Transverse colon (tissue), 4 donors: ENCODE measurements around the gene RGL2. TPM values are rescaled to one million over a fixed set of nuclear protein-coding genes. Genes with fewer than 3 reads are reported as not detected.

Experiments
- DNase-seq: peaks from one replicate; pipeline ENCODE4 v3.0.0-alpha.2; 2019
- H3K27ac ChIP-seq, 4 donors: fragments of 200-600 bp; sonication (generic); 2 replicates each; pipeline ENCODE4 v1.5.1; 2016 to 2018; ENCODE audit warnings: inconsistent platforms in 4 of 4
- H3K27me3 ChIP-seq: fragments of 200-600 bp; sonication (generic); 2 replicates; pipeline ENCODE4 v1.5.1; 2017; ENCODE audit warnings: inconsistent platforms
- H3K36me3 ChIP-seq, 4 donors: fragments of 200-600 bp; sonication (generic); 2 replicates each; pipeline ENCODE4 v1.5.1; 2017 to 2019; ENCODE audit warnings: inconsistent platforms in 4 of 4
- H3K4me1 ChIP-seq, 4 donors: fragments of 200-600 bp; sonication (generic); 2 replicates each; pipeline ENCODE4 v1.5.1; 2017 to 2020; ENCODE audit warnings: inconsistent platforms in 4 of 4
- H3K4me3 ChIP-seq, 4 donors: fragments of 200-600 bp; sonication (generic); 1 replicate in 1 of 4; 2 replicates in 3 of 4; pipeline versions ENCODE4 v1.5.1 to v1.6.1; 2017 to 2019; ENCODE audit warnings: inconsistent platforms in 4 of 4
- H3K9me3 ChIP-seq, 2 donors: fragments of 200-600 bp; sonication (generic); 2 replicates each; pipeline ENCODE4 v1.5.1; 2017 to 2019; ENCODE audit warnings: inconsistent platforms in 2 of 2
- CTCF ChIP-seq, 5 experiments: fragments of 200-600 bp in 3 of 5; fragments of 450-650 bp in 2 of 5; sonication (generic) in 3 of 5; IDR thresholded peaks; 1 replicate in 2 of 5; 2 replicates in 3 of 5; pipeline ENCODE4 v1.5.1; 2016 to 2017; ENCODE audit warnings: antibody characterized with exemption in 5 of 5, inconsistent platforms in 3 of 5, mild to moderate bottlenecking in 2 of 5, moderate library complexity in 1 of 5
- EP300 ChIP-seq: sonication (generic); formaldehyde crosslinking; IDR thresholded peaks from one replicate; pipeline ENCODE4 v1.6.1; 2017; ENCODE audit warnings: antibody characterized with exemption, low read depth
- POLR2A ChIP-seq: fragments of 450-650 bp; IDR thresholded peaks from one replicate; pipeline ENCODE4 v1.6.1; 2016; ENCODE audit warnings: antibody characterized with exemption, mild to moderate bottlenecking, moderate library complexity
- POLR2AphosphoS5 ChIP-seq, 3 donors: sonication (generic); formaldehyde crosslinking; IDR thresholded peaks; one replicate each; pipeline ENCODE4 v1.6.1; 2016; ENCODE audit warnings: antibody characterized with exemption in 3 of 3
- WGBS, 2 donors: methylation state at CpG; one replicate each; pipeline ENCODE4 v1.1.5; 2018; ENCODE audit warnings: low coverage in 1 of 2; 5-methylcytosine and 5-hydroxymethylcytosine counted together
- in situ Hi-C, 4 donors: fragments of 200-750 bp; cut with MboI; loops; one replicate each; pipeline versions ENCODE4 v1.15.0 to v1.15.1; 2017; ENCODE audit warnings: low sequenced_read_pairs in 3 of 4, low pct_ligation_motif_present in 1 of 4, low pct_unique_long_range_greater_than_20kb in 1 of 4
- intact Hi-C: fragments of 100-400 bp; cut with DNase I; formaldehyde crosslinking; loops from one replicate; pipeline ENCODE4 v1.15.1; 2023; ENCODE audit warnings: low total_unique reads
- total RNA-seq, 4 donors: library from RNA; depleted of rRNA; stranded (reverse); fragments of >200 nt; gene quantifications; one replicate each; pipeline ENCODE4 v1.1.0, GENCODE V29; 2016

Gene RGL2
- total RNA-seq, 4 donors from 2014 or later: 21.3 to 70.3 (median 25.8) TPM

- H3K4me1 ChIP-seq: peaks cover 0 to 11% (median 2%) of the 10 kb centered on the region in 4 donors
- no peak overlapping the region for H3K27ac ChIP-seq
- WGBS, 2 donors: 40 to 83% methylated on average over 1 to 4 of the region's 4 CpGs
- TF ChIP-seq CTCF (IDR thresholded peaks at IDR 0.05): no peak
- TF ChIP-seq POLR2A: no peak
- TF ChIP-seq POLR2AphosphoS5 (IDR thresholded peaks at IDR 0.05): no peak
- no peak for TF ChIP-seq EP300
- peaks cover 0 to 24% (median 6%) of the 10 kb centered on the region in 4 donors for H3K36me3 ChIP-seq
- no peaks in the 10 kb centered on the region for H3K9me3 ChIP-seq
- H3K4me3 ChIP-seq: no peak overlapping the region
- H3K27me3 ChIP-seq: no peaks in the 10 kb centered on the region
- DNase-seq: no peak
- in situ Hi-C loops: no loop called here
- intact Hi-C loops: no loop called here
Observed at GRCh38 chr6:33306356-33306755, 7.6 kb upstream of the RGL2 start.

GRCh38 chr6:33305052-33305451 is 6.3 kb upstream of the RGL2 start:
- Histone ChIP-seq H3K27me3 (no peaks in the 10 kb centered on the region), H3K27ac (no peak overlapping the region), H3K9me3 (no peaks in the 10 kb centered on the region), H3K4me1 (peaks cover 5 to 14% (median 8%) of the 10 kb centered on the region in 4 donors), H3K4me3 (no peak overlapping the region), H3K36me3 (peaks cover 0 to 18% (median 6%) of the 10 kb centered on the region in 4 donors)
- TF ChIP-seq EP300 (no peak), POLR2A (no peak), CTCF (IDR thresholded peaks at IDR 0.05) (no peak), POLR2AphosphoS5 (IDR thresholded peaks at IDR 0.05) (no peak)
- intact Hi-C loops: no loop called here
- no peak for DNase-seq
- WGBS, 2 donors: 81% methylated on average over 8 of the region's 8 CpGs; no CpG with 5 or more reads in 1 of the 2 donors
- in situ Hi-C loops: no loop called here

- Histone ChIP-seq H3K27me3 (no peaks in the 10 kb centered on the region), H3K4me3 (no peak overlapping the region), H3K27ac (no peak overlapping the region), H3K36me3 (peaks cover 0 to 17% (median 6%) of the 10 kb centered on the region in 4 donors), H3K4me1 (peaks cover 5 to 16% (median 11%) of the 10 kb centered on the region in 4 donors), H3K9me3 (no peaks in the 10 kb centered on the region)
- 80 to 83% methylated on average over 3 to 12 of the region's 16 CpGs for WGBS, 2 donors
- no peak for DNase-seq
- intact Hi-C loops (no loop called here), in situ Hi-C loops (no loop called here)
- TF ChIP-seq EP300: no peak
- no peak for TF ChIP-seq POLR2AphosphoS5 (IDR thresholded peaks at IDR 0.05)
- TF ChIP-seq CTCF (IDR thresholded peaks at IDR 0.05): no peak
- no peak for TF ChIP-seq POLR2A
Observed at GRCh38 chr6:33304216-33304615, 5.5 kb upstream of the RGL2 start.

GRCh38 chr6:33301877-33302276 is 3.1 kb upstream of the RGL2 start:
- intact Hi-C loops (no loop called here), in situ Hi-C loops (no loop called here)
- peaks cover 0 to 12% (median 5%) of the 10 kb centered on the region in 4 donors for H3K36me3 ChIP-seq
- no peaks in the 10 kb centered on the region for H3K27me3 ChIP-seq
- peaks cover 10 to 30% (median 23%) of the 10 kb centered on the region in 4 donors for H3K4me1 ChIP-seq
- no peak overlapping the region for H3K4me3 ChIP-seq
- no peak for DNase-seq
- 80 to 93% methylated on average over 2 to 3 of the region's 3 CpGs for WGBS, 2 donors
- no peak for TF ChIP-seq POLR2AphosphoS5 (IDR thresholded peaks at IDR 0.05)
- no peak for TF ChIP-seq CTCF (IDR thresholded peaks at IDR 0.05)
- no peak for TF ChIP-seq POLR2A
- no peak for TF ChIP-seq EP300
- H3K27ac ChIP-seq: no peak overlapping the region
- H3K9me3 ChIP-seq: no peaks in the 10 kb centered on the region
